ENCODE measurements around the gene SMARCB1. TPM values are rescaled to one million over a fixed set of nuclear protein-coding genes. Genes with fewer than 3 reads are reported as not detected.

The SMARCB1 gene
- total RNA-seq, 1 donor from 2014 or later = 105 TPM

GRCh38 chr22:23750714-23751440, 35.9 kb upstream of the SMARCB1 start, which contains the start of gene ZNF70:
Gene ZNF70 (minus strand): TSS chr22:23751112. CDS start chr22:23745140, 5,972 bp downstream.
- H3K9me3 Mint-ChIP-seq (ENCODE audit: unreplicated experiment) = no peaks in the 10 kb centered on the region
- peak; percentile 82 for DNase-seq (ENCODE audit: low spot score)
- no peak within 1 kb of the TSS for H3K27ac Mint-ChIP-seq (ENCODE audit: unreplicated experiment)
- no peak for TF ChIP-seq CTCF (IDR thresholded peaks at IDR 0.05; ENCODE audit: unreplicated experiment)
- H3K36me3 Mint-ChIP-seq (ENCODE audit: low read depth, unreplicated experiment) = peaks cover 5% of the 10 kb centered on the region
- H3K4me3 Mint-ChIP-seq (ENCODE audit: unreplicated experiment) = peak within 1 kb of the TSS; percentile 89
- H3K4me1 Mint-ChIP-seq (ENCODE audit: unreplicated experiment) = peaks cover 13% of the 10 kb centered on the region
- H3K27me3 Mint-ChIP-seq (ENCODE audit: unreplicated experiment) = peaks cover 4% of the 10 kb centered on the region

- peaks cover 11% of the 10 kb centered on the region for H3K4me1 Mint-ChIP-seq (ENCODE audit: unreplicated experiment)
- H3K9me3 Mint-ChIP-seq (ENCODE audit: unreplicated experiment) = no peaks in the 10 kb centered on the region
- no peak for DNase-seq (ENCODE audit: low spot score)
- H3K36me3 Mint-ChIP-seq (ENCODE audit: low read depth, unreplicated experiment) = peaks cover 3% of the 10 kb centered on the region
- peak overlapping the region; percentile 85 for H3K4me3 Mint-ChIP-seq (ENCODE audit: unreplicated experiment)
- no peak overlapping the region for H3K27ac Mint-ChIP-seq (ENCODE audit: unreplicated experiment)
- H3K27me3 Mint-ChIP-seq (ENCODE audit: unreplicated experiment) = peaks cover 4% of the 10 kb centered on the region
- TF ChIP-seq CTCF (IDR thresholded peaks at IDR 0.05; ENCODE audit: unreplicated experiment) = no peak
Observed at GRCh38 chr22:23751441-23751996, 35.2 kb upstream of the SMARCB1 start.

- no peak overlapping the region for H3K27ac Mint-ChIP-seq (ENCODE audit: unreplicated experiment)
- peaks cover 7% of the 10 kb centered on the region for H3K27me3 Mint-ChIP-seq (ENCODE audit: unreplicated experiment)
- no peaks in the 10 kb centered on the region for H3K36me3 Mint-ChIP-seq (ENCODE audit: low read depth, unreplicated experiment)
- peak overlapping the region; percentile 83 for H3K4me3 Mint-ChIP-seq (ENCODE audit: unreplicated experiment)
- no peak for DNase-seq (ENCODE audit: low spot score)
- H3K4me1 Mint-ChIP-seq (ENCODE audit: unreplicated experiment) = peaks cover 11% of the 10 kb centered on the region
- no peaks in the 10 kb centered on the region for H3K9me3 Mint-ChIP-seq (ENCODE audit: unreplicated experiment)
- TF ChIP-seq CTCF (IDR thresholded peaks at IDR 0.05; ENCODE audit: unreplicated experiment) = no peak
Observed at GRCh38 chr22:23752090-23752691, 34.6 kb upstream of the SMARCB1 start.

- Mint-ChIP-seq H3K4me1 (ENCODE audit: unreplicated experiment) (peaks cover 11% of the 10 kb centered on the region), H3K36me3 (ENCODE audit: low read depth, unreplicated experiment) (no peaks in the 10 kb centered on the region), H3K27ac (ENCODE audit: unreplicated experiment) (no peak overlapping the region), H3K27me3 (ENCODE audit: unreplicated experiment) (peaks cover 7% of the 10 kb centered on the region), H3K9me3 (ENCODE audit: unreplicated experiment) (no peaks in the 10 kb centered on the region), H3K4me3 (ENCODE audit: unreplicated experiment) (no peak overlapping the region)
- no peak for DNase-seq (ENCODE audit: low spot score)
- no peak for TF ChIP-seq CTCF (IDR thresholded peaks at IDR 0.05; ENCODE audit: unreplicated experiment)
Observed at GRCh38 chr22:23752750-23753149, 34.0 kb upstream of the SMARCB1 start.

- Mint-ChIP-seq H3K36me3 (ENCODE audit: low read depth, unreplicated experiment) (no peaks in the 10 kb centered on the region), H3K4me3 (ENCODE audit: unreplicated experiment) (no peak overlapping the region), H3K9me3 (ENCODE audit: unreplicated experiment) (no peaks in the 10 kb centered on the region), H3K27ac (ENCODE audit: unreplicated experiment) (no peak overlapping the region), H3K4me1 (ENCODE audit: unreplicated experiment) (peaks cover 11% of the 10 kb centered on the region), H3K27me3 (ENCODE audit: unreplicated experiment) (peaks cover 7% of the 10 kb centered on the region)
- TF ChIP-seq CTCF (IDR thresholded peaks at IDR 0.05; ENCODE audit: unreplicated experiment) = no peak
- no peak for DNase-seq (ENCODE audit: low spot score)
Observed at GRCh38 chr22:23753385-23753784, 33.4 kb upstream of the SMARCB1 start.

Measured in endothelial cell (in vitro differentiated cells).